G401 (cell line): ENCODE data around the gene ZNF831. TPM values are rescaled to one million over a fixed set of nuclear protein-coding genes. Genes with fewer than 3 reads are reported as not detected.

Experiments
- DNase-seq: peaks from one replicate; pipeline ENCODE4 v3.0.0-alpha.2; 2015; ENCODE audit warnings: low spot score
- in situ Hi-C: cut with HindIII; loops from 2 replicates; pipeline ENCODE4 v1.10.0; 2016; ENCODE audit warnings: low sequenced_read_pairs, mixed read lengths
- total RNA-seq: library from RNA; depleted of rRNA; stranded (reverse); fragments of >200 nt; shearing (Covaris generic); gene quantifications from 2 replicates; pipeline ENCODE4 v1.2.3, GENCODE V29; 2014; rRNA removed

The ZNF831 gene
- total RNA-seq, 1 experiment from 2014 or later = not detected

DNA sequence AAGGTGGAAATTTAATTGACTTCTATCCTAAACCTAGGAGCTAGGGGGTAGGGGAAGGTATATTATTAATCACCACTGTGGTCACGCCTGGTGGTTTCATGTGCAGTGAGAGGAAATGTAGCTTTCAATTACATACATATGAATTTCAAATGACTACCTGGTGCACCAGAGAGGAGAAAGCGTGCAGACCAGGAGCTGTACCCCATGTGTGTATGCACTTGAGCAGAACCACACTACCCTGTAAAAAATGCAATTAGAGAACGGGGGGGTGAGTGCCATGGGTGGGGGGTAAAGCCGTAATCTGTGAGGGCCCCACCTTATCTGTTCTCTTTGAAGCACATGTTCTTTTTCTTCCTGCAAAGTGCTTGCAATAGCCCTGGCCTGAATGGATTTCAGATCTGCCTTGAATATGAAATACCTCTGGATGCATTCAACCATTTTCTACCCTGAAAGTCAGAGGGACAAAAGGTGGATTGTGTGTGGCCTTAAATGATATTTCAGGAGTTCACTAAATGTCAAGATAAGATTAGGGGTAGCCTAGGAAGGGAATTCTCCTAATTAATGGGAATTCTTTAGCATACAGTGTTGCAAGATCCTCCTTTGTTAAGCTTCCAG, 105.9 kb downstream of the ZNF831 start:
- no peak for DNase-seq
- in situ Hi-C loops = no loop called here

DNA sequence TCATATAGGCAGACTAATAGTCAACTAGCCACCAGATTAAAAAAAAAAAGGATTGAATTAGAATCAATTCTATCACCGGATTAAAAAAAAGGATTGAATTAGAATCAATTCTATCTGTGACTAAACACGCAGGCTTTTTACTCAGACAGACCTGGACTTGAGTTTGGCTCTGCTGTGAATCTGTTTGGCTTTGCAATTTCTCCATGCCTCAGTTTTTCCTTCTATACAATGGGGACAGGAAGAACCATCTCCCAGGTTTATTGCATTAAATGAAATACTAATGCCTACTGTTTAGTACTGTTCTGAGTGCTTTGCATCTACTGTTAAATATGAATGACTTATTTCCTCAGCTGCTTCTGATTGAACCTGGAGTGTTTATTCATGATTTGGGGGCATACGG, 106.8 kb downstream of the ZNF831 start:
- in situ Hi-C loops = no loop called here
- no peak for DNase-seq

DNA sequence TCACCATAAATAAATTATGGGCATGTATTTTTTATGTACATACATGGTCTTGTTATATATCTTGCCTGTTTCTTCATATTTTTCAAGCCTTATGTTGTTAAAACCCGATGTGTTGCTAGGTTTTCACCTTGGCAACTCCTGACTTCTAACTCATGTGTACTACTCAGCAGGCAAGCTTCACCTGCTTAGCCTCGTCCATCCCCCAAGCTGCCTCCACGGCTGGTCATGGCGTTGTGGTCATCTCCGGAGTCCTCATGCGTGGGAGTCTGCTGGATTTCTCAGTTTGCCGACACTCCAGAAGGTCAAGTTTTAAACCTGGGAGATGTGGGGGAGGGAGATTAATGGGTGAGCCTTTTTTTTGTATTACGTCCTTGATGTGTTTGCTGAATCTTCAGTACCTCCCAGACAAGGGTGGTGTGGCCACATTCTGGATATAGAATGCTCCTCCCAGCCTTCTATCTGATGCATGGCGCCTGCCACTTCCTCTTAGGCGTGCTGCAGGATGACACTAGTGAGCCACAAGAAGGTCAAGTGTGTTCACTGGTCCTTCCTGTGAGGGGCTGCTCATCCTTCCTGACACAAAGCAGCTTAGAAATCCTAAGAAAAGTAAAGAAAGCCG, 110.2 kb downstream of the ZNF831 start:
- DNase-seq = no peak
- in situ Hi-C loops = no loop called here

DNA sequence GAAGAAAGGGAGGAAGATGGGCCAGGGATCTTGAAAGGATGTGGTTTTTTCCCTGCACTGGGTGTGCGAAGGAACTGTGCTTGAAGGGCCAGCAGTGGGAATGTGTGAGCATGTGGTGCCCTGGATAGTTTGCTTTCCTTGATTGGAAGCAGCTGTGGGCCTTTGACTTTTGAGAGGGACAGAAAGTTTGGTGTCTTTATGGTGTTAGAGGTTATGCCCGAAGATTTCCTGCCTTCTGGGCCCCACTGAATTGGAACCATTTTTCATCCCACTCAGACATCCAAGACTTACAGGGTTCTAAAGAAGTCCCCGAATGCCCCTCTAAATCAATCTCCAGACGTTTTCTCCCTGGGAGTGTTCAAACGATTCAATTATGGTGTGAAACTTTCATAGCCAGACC, 113.3 kb downstream of the ZNF831 start:
- DNase-seq = no peak
- in situ Hi-C loops = no loop called here

DNA sequence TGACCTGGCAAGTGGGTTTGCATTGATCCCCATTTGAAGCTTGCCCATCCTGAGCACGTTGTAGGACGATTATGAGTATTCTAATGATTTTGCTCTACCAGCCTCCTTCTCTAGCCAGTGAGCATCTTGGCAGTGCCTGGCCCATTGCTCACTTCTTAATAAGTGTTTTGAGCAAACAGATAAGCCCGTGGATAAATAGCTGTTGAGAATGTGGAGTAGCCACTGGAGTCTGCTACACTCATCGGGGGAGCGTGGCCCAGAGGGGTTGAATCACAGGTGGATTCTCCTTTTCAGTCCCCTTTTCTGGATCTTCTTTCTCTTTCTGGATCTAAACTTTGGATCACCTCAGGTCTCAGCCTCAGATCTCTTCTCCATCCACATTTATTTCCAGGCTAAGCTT, 120.8 kb downstream of the ZNF831 start:
- in situ Hi-C loops = no loop called here
- DNase-seq = no peak

DNA sequence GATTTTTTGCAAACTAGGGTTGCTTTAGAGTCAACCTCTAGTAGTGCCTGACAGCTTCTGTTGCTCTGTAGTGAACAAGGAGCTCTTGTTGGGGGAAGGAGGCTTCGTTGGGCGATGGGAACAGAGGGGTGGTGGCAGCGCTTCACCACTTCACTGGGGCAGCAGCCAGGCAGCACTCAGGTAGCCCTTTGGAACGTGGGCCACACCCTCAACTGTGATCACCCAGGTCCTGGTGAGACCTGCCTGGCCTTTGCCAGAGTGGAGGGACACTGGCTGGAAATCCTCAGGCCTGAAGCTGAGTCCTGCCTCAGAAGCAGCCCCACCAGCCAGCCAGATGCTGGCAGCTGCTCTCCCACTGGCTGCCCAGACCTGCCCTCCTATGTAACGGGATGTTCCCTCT, 126.4 kb downstream of the ZNF831 start:
- no peak for DNase-seq
- in situ Hi-C loops = no loop called here

DNA sequence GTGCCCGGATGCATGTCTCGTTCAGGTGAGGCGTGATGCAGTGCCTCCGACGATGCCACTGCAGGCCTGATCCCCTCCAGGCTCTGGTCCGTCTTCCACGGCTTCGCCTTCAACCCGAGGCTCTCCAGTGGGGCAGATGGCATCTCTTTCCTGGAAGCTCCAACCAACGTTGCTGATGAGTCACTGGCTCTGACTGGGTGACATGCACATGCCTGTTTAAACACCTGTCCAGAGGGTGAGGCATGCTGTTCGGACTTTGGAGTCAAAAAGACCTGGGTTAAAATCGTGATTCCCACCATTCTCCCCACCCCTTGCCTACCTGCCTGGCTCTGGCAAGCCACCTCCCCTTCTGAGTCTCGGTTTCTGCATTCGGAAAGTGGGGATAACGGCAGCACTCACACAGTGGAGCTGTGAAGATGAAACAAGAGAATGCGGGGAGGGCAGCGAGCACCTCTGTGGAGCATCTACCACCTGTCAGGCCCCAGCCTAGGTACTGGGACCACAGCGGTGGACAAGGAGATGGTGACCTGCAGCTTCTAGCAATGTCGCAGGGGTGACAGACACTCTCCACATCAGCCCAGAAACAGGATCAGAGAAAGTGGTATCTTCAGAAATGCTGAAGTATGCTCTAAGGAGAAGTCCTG, 128.2 kb downstream of the ZNF831 start:
- in situ Hi-C loops = no loop called here
- DNase-seq = no peak

DNA sequence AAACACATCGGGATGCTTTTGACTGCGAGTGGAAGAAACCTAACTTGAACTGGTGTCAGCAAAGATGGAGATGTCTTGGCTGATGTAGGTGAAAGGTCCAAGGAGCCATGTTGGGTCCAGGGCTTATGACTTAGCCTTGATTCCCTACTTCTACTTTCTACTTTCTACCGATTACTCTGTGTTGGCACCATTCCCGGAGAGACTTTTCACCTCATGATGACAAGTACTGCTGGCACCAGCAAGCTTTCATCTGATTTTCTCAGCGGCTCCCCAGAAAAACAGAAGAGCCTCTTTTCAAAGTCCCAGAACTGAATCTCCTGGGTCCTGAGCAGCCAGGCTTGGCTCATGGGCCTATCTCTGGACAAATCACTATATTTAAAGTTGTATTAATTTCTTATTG, 131.9 kb downstream of the ZNF831 start:
- in situ Hi-C loops = no loop called here
- no peak for DNase-seq

DNA sequence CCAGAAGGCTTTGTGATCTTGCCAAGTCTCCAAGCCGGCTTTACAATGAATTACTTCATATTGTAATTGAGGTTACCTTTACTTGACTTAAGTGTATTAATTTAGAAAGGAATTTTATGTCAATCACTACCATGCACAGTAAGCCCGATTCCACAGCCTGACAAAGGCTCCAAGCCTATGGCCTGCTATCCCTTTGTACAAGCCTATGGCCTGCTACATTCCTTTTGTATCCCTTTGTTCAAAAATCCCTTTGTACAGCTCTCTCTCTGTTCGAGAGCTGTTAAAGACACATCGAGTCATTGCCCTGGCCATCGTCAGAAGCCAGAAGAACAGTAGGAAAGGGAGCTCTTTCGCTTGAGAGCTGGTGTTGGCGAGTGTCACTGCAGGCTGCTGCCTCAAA, 134.1 kb downstream of the ZNF831 start:
- in situ Hi-C loops = no loop called here
- no peak for DNase-seq

DNA sequence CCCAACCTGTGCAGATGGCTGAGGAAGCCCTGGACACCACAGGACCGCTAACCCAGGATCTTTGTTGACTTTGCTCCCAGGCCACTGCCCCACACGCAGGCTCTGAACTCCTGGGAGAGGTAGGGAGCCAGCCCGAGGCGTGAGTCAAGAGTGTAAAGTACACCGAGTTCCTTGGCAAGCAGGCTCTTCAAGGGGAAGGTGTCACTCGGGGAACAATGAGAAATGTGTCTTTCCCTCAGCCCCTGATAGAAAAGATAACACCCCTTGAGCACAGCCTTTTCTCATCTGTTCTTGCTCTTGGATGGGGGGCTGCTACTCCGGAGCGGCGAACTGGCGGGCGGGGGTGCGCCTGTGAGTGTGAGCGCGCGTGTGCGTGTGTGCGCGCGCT, 136.3 kb downstream of the ZNF831 start:
- no peak for DNase-seq

DNA sequence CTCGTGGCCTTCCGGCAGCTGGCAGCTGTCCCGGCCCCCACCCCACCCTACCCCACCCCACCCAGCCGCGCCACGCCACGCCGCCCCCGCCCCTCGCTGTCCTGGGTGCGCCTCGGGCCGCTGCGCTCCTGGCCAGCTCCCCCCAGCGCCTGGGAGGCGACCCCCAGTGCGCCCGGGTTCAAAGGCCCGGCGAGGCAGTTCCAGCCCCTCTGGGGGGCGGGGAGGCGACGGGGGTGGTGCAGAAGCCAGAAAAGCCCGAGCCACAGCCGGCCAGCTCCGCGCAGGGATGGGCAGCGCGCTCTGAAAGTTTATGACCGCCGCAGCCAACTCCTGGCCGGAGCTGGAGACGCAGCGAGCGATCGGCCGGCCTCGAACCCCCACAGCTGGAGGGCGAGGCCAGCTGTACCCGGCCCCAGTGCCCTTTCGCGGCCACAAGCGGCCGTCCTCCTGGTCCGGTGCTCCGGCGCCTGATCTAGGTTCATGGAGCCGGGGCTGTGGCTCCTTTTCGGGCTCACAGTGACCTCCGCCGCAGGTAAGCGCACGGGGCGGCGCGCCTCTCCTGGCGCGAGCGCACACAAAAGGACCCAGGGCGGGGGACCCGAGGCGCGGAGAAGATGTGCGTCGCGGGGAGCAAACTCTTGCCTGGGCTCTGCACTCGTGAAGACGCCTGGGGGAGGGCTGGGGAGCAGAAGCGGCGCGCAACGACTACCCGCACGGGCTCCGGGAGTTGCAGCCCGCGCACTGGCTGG, 136.9 kb downstream of the ZNF831 start, which contains the start of gene EDN3:
TSS of gene EDN3 (plus strand) at position 279 of the 749 bp plus-strand sequence. CDS start at position 481, 202 bp downstream.
- in situ Hi-C loops = no loop called here
- no peak for DNase-seq

More for the DNA sequence above, 136.3 kb downstream of the ZNF831 start:
- in situ Hi-C loops = no loop called here

DNA sequence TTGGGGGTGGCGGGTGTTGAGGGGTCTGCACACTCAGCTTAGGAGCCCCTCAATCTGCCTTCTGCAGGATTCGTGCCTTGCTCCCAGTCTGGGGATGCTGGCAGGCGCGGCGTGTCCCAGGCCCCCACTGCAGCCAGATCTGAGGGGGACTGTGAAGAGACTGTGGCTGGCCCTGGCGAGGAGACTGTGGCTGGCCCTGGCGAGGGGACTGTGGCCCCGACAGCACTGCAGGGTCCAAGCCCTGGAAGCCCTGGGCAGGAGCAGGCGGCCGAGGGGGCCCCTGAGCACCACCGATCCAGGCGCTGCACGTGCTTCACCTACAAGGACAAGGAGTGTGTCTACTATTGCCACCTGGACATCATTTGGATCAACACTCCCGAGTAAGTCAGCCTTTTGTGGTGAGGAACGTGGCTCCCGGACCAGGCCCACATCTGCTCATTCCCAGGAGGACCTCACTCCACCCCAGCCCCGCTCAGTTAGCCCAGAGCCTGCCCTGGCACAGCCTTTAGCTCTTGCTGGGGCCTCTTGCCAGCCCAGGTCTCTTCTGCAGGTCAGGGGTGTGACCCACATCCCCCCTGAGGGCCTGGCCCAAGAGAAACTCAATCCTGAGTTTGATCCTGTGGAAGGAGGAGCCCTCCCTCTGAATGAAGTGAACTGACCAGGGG, 137.9 kb downstream of the ZNF831 start:
- DNase-seq = no peak
- in situ Hi-C loops = no loop called here

DNA sequence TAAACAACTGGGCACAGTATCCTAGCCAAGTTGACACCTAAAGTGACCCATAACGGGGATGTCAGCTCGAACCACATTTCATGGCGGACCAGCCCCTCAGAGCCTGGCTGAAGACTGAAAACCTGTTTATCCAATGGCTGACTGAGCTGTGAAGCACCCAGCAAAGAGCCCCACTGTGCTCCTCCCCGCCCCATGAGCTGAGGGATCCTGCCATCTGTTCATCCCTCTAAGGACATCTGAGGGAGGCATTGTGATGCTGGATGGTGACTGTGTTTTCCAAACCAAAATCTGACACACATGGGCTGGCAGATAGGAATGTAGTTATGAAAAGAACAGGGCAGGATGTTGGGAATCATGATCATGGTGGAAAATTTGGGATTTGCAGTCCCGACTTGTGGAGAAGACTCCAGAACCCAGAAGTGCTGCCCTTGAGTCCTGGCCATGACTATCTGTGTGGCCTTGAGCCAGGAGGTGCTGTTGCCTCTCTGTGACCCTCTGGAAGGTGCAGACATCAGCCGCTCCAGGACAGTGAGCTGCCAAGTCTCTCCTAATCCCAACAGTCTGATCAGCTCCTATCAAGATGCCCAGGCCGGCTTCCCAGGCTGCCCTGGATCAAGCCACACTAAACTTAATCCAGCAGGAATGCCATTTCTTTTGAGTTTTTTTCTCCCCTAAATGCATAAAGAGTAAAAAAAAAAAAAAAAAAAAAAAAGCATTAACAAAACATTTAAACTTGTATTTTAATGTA, 142.5 kb downstream of the ZNF831 start:
- in situ Hi-C loops = no loop called here
- DNase-seq = no peak

DNA sequence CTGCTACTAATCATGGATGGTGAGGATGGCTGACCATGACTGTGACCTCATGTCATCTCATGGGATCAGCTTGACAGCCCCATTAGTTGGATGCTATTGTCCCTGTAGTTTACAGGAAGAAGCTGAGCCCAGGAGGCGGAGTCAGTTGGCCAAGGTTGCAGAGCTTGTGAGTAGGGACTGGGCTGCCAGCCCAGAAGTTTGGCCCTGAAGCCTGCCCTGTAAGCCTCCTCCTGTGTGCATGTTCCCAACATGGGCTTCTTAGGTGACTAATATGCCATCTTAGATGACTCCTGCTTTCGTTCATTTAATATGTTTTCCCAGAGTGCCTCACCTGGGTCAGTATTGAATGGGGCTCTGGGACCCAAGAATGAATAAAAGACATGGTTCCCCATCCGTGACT, 143.6 kb downstream of the ZNF831 start:
- in situ Hi-C loops = no loop called here

More for the DNA sequence above, 143.6 kb downstream of the ZNF831 start:
- DNase-seq = no peak

Other genes with a start within 250 kb of the ZNF831 start
- 58.0 and 58.9 TPM in 2 replicates for gene NELFCD, start 182.6 kb upstream of the ZNF831 start, total RNA-seq
- gene CTSZ, start 156.6 kb upstream of the ZNF831 start, total RNA-seq = not detected in 2 replicates
- gene TUBB1, start 144.4 kb upstream of the ZNF831 start, total RNA-seq = not detected in 2 replicates
- gene ATP5F1E, start 131.5 kb upstream of the ZNF831 start, total RNA-seq = 35.4 and 51.3 TPM in 2 replicates
- gene PRELID3B, start 121.0 kb upstream of the ZNF831 start, total RNA-seq = 49.6 and 76.2 TPM in 2 replicates
- gene EDN3, start 136.8 kb downstream of the ZNF831 start, total RNA-seq = not detected in 2 replicates